Neural progenitor cell (in vitro differentiated cells): ENCODE data around the gene B3GAT2.

Experiments used
- EZH2 ChIP-seq: fragments of 200-600 bp; sonication (generic); IDR thresholded peaks from 2 replicates; pipeline ENCODE4 v1.6.1; 2017; ENCODE audit warnings: antibody characterized with exemption, mild to moderate bottlenecking, moderate library complexity
- EZH2phosphoT487 ChIP-seq: fragments of 200-600 bp; sonication (generic); IDR thresholded peaks from 2 replicates; pipeline ENCODE4 v1.6.1; 2017; ENCODE audit warnings: antibody characterized with exemption
- TF ChIP-seq, protein P1 (sequence below): fragments of 200-600 bp; sonication (generic); IDR thresholded peaks from 2 replicates; pipeline ENCODE4 v1.5.1; 2017; ENCODE audit warnings: antibody characterized with exemption, mild to moderate bottlenecking

DNA sequence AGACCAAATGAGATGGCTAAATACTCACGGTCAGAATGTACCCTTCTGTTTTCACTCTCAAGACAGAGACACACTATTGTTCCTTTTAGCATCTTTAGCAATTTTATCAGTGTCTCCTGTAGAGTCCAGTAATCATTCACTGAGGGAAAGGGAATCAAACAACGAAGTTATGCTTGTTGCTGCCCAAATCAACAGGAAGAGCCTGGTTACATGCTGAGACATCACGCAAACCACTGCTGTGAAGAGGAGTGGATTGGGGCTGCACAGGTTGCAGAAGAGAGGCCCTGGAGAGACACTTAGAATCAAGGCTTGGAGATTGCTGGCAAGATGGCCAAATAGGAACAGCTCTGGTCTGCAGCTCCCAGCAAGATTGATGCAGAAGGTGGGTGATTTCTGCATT lies 40.5 kb upstream of the B3GAT2 start:
- TF ChIP-seq, protein P1, sequence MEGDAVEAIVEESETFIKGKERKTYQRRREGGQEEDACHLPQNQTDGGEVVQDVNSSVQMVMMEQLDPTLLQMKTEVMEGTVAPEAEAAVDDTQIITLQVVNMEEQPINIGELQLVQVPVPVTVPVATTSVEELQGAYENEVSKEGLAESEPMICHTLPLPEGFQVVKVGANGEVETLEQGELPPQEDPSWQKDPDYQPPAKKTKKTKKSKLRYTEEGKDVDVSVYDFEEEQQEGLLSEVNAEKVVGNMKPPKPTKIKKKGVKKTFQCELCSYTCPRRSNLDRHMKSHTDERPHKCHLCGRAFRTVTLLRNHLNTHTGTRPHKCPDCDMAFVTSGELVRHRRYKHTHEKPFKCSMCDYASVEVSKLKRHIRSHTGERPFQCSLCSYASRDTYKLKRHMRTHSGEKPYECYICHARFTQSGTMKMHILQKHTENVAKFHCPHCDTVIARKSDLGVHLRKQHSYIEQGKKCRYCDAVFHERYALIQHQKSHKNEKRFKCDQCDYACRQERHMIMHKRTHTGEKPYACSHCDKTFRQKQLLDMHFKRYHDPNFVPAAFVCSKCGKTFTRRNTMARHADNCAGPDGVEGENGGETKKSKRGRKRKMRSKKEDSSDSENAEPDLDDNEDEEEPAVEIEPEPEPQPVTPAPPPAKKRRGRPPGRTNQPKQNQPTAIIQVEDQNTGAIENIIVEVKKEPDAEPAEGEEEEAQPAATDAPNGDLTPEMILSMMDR: no peak
- no peak for TF ChIP-seq EZH2
- TF ChIP-seq EZH2phosphoT487: no peak
